GM12878 (cell line): ENCODE results near the gene BTBD6. TPM values are rescaled to one million over a fixed set of nuclear protein-coding genes. Genes with fewer than 3 reads are reported as not detected.

Experiments used
- ATAC-seq: fragments of 200-7000 bp; cut with Tn5 transposase; 3 replicates; pipeline ENCODE4 v1.9.1; 2020; ENCODE audit warnings: mild to moderate bottlenecking, moderate library complexity
- BruUV-seq: library from RNA; stranded (reverse); fragments of 400-500 nt; replicated peaks from 2 replicates; lab custom pipeline; 2021; lab: Mats Ljungman, UMichigan
- CTCF ChIA-PET: fragments of 300-600 bp; sonication (Branson Sonifier 250); formaldehyde crosslinking; extraction: SDS; loops from one replicate; lab custom pipeline; 2021; ENCODE audit warnings: inconsistent platforms; lab: Yijun Ruan, JAX
- POLR2A ChIA-PET: fragments of 350-600 bp; formaldehyde crosslinking; extraction: SDS; loops from one replicate; lab custom pipeline; 2021; ENCODE audit warnings: inconsistent platforms; lab: Charles Lee
- RAD21 ChIA-PET: fragments of 300-600 bp; sonication (Branson Sonifier 250); formaldehyde crosslinking; loops from one replicate; lab custom pipeline; 2023; ENCODE audit warnings: antibody characterized with exemption; ENCODE audit not compliant: unreplicated experiment; lab: Charles Lee
- SMC1A ChIA-PET: fragments of 300-600 bp; sonication (Branson Sonifier 250); formaldehyde crosslinking; loops from one replicate; lab custom pipeline; 2023; ENCODE audit not compliant: unreplicated experiment, uncharacterized antibody; lab: Charles Lee
- DNase-seq: peaks from one replicate; pipeline ENCODE4 v3.0.0-alpha.2; 2011; ENCODE audit warnings: low read depth, low spot score
- FAIRE-seq: peaks from 3 replicates; lab custom pipeline; 2011; peaks lifted over from hg19 to GRCh38; lab: Jason Lieb, UNC
- H2AFZ ChIP-seq: 2 replicates; pipeline ENCODE4 v1.6.0; 2011; ENCODE audit warnings: low read depth, low read length, control low read depth; ENCODE audit not compliant: control insufficient read depth
- H3K27ac ChIP-seq: 2 replicates; pipeline ENCODE4 v1.5.1; 2011; ENCODE audit warnings: control low read depth; ENCODE audit not compliant: control insufficient read depth, insufficient read depth
- H3K27me3 ChIP-seq, 2 experiments: replicated peaks in 1 of 2; 2 replicates each; pipeline versions ENCODE4 v1.6.0 to v1.6.1; 2011; ENCODE audit warnings: low read length in 1 of 2; ENCODE audit not compliant: control insufficient read depth in 2 of 2, insufficient read depth in 2 of 2
- H3K36me3 ChIP-seq, 2 experiments: 2 replicates each; pipeline ENCODE4 v1.5.1; 2011; ENCODE audit warnings: low read length in 1 of 2; ENCODE audit not compliant: control insufficient read depth in 2 of 2, insufficient read depth in 2 of 2
- H3K4me1 ChIP-seq: 2 replicates; pipeline ENCODE4 v1.6.1; 2011; ENCODE audit warnings: mild to moderate bottlenecking, low read length, moderate library complexity, mixed read lengths; ENCODE audit not compliant: control insufficient read depth, insufficient read depth
- H3K4me2 ChIP-seq: 2 replicates; pipeline ENCODE4 v1.6.0; 2011; ENCODE audit warnings: control low read depth; ENCODE audit not compliant: control insufficient read depth, insufficient read depth
- H3K4me3 ChIP-seq: fragments of 200-600 bp; sonication (generic); 2 replicates; pipeline ENCODE4 v1.5.1; 2016
- H3K79me2 ChIP-seq: 2 replicates; pipeline ENCODE4 v1.6.0; 2011; ENCODE audit warnings: low read length; ENCODE audit not compliant: control insufficient read depth, insufficient read depth
- H3K9ac ChIP-seq: 2 replicates; pipeline ENCODE4 v1.8.0; 2011; ENCODE audit warnings: low read length, control low read depth, mixed read lengths; ENCODE audit not compliant: control insufficient read depth, insufficient read depth
- H3K9me3 ChIP-seq: replicated peaks from 3 replicates; pipeline ENCODE4 v1.5.1; 2011; ENCODE audit warnings: mild to moderate bottlenecking, low read length; ENCODE audit not compliant: control insufficient read depth, insufficient read depth
- H4K20me1 ChIP-seq: 2 replicates; pipeline ENCODE4 v1.6.0; 2011; ENCODE audit not compliant: control insufficient read depth, insufficient read depth
- BCL11A ChIP-seq: IDR thresholded peaks from 2 replicates; pipeline ENCODE4 v1.6.1; 2011; ENCODE audit warnings: low read depth, low read length
- DPF2 ChIP-seq: fragments of 450-650 bp; IDR thresholded peaks from 2 replicates; pipeline ENCODE4 v1.6.1; 2017; ENCODE audit warnings: mild to moderate bottlenecking
- EGR1 ChIP-seq, 2 experiments: IDR thresholded peaks; 1 replicate in 1 of 2; 2 replicates in 1 of 2; pipeline ENCODE4 v1.6.1; 2011 to 2012; ENCODE audit warnings: low read depth in 2 of 2, low read length in 2 of 2, borderline replicate concordance in 1 of 2, mild to moderate bottlenecking in 1 of 2, moderate library complexity in 1 of 2
- ESRRA ChIP-seq: IDR thresholded peaks from 2 replicates; pipeline ENCODE4 v1.6.1; 2012; ENCODE audit warnings: mild to moderate bottlenecking, low read length, improper control_type of control experiment
- IKZF1 ChIP-seq: fragments of 450-650 bp; conservative IDR thresholded peaks from 2 replicates; pipeline ENCODE4 v1.6.1; 2017; ENCODE audit warnings: antibody characterized with exemption, mild to moderate bottlenecking
- IKZF2 ChIP-seq, 2 experiments: fragments of 450-650 bp; IDR thresholded peaks; 2 replicates each; pipeline ENCODE4 v1.6.1; 2017; ENCODE audit warnings: mild to moderate bottlenecking in 2 of 2, moderate library complexity in 2 of 2
- MEF2B ChIP-seq: fragments of 450-650 bp; IDR thresholded peaks from 2 replicates; pipeline ENCODE4 v1.6.1; 2018; ENCODE audit warnings: mild to moderate bottlenecking, moderate library complexity; ENCODE audit not compliant: partially characterized antibody, poor library complexity, severe bottlenecking
- SIX5 ChIP-seq: IDR thresholded peaks from 2 replicates; pipeline ENCODE4 v1.6.1; 2011; ENCODE audit warnings: mild to moderate bottlenecking, low read depth, low read length, moderate library complexity; ENCODE audit not compliant: severe bottlenecking
- TCF12 ChIP-seq: IDR thresholded peaks from 2 replicates; pipeline ENCODE4 v1.6.1; 2011; ENCODE audit warnings: low read depth, mild to moderate bottlenecking, low read length
- TCF3 ChIP-seq: IDR thresholded peaks from 2 replicates; pipeline ENCODE4 v1.6.1; 2012; ENCODE audit warnings: low read depth, mild to moderate bottlenecking, low read length, borderline replicate concordance; ENCODE audit not compliant: insufficient read depth
- ZNF24 ChIP-seq: fragments of 450-650 bp; IDR thresholded peaks from 2 replicates; pipeline ENCODE4 v1.6.1; 2017; ENCODE audit warnings: antibody characterized with exemption, mild to moderate bottlenecking
- ZNF592 ChIP-seq: fragments of 450-650 bp; IDR thresholded peaks from 2 replicates; pipeline ENCODE4 v1.6.1; 2017; ENCODE audit warnings: mild to moderate bottlenecking, moderate library complexity
- ZSCAN29 ChIP-seq: fragments of 450-650 bp; IDR thresholded peaks from 2 replicates; pipeline ENCODE4 v1.6.1; 2017; ENCODE audit warnings: mild to moderate bottlenecking, moderate library complexity
- WGBS: methylation state at CpG from one replicate; pipeline ENCODE4 v1.1.6; 2016; ENCODE audit warnings: low lambda C conversion rate; ENCODE audit not compliant: insufficient replicate concordance, insufficient coverage; ENCODE audit errors: missing lambda C conversion rate; 5-methylcytosine and 5-hydroxymethylcytosine counted together
- in situ Hi-C: fragments of 300-500 bp; cut with MboI; formaldehyde crosslinking; loops from 9 replicates; pipeline ENCODE4 v1.14.3; 2018; ENCODE audit warnings: mixed read lengths
- intact Hi-C: fragments of 100-400 bp; cut with micrococcal nuclease; formaldehyde crosslinking; loops from one replicate; pipeline ENCODE4 v1.14.2; 2022; ENCODE audit not compliant: unreplicated experiment
- polyA plus RNA-seq, 11 experiments: library from polyadenylated mRNA; depleted of rRNA in 4 of 11; unstranded in 6 of 11; stranded (reverse) in 5 of 11; fragments of >200 nt; fragmentation: Nextera tagmentation in 4 of 11; fragmentation: Illumina TruSeq in 1 of 11; extraction: Ambion mirVana in 4 of 11; extraction: Trizol in 1 of 11; gene quantifications; 1 replicate in 1 of 11; 2 replicates in 10 of 11; pipeline versions ENCODE4 v1.2.1 to v1.2.3, GENCODE V29; 2011 to 2016; ENCODE audit warnings: inconsistent platforms in 2 of 11, missing spikeins in 2 of 11, low read depth in 1 of 11
- total RNA-seq, 4 experiments: library from RNA; depleted of rRNA in 3 of 4; stranded (reverse); fragments of >200 nt in 3 of 4; fragmentation: Illumina TruSeq in 1 of 4; extraction: Trizol in 1 of 4; gene quantifications; 2 replicates each; pipeline versions ENCODE4 v1.2.1 to v1.2.3, GENCODE V29; 2013 to 2021
- TF ChIP-seq, protein P1 (sequence below): fragments of 450-650 bp; IDR thresholded peaks from 2 replicates; pipeline ENCODE4 v1.6.1; 2017; ENCODE audit warnings: mild to moderate bottlenecking, moderate library complexity
- TF ChIP-seq, protein P2 (sequence below): IDR thresholded peaks from 2 replicates; pipeline ENCODE4 v1.6.1; 2011; ENCODE audit warnings: mild to moderate bottlenecking, low read depth, low read length, moderate library complexity; ENCODE audit not compliant: insufficient replicate concordance

BTBD6 gene
- total and polyA plus RNA-seq, 10 of the 15 experiments (the other 5 are each of a cell fraction or from before 2014, with no cell fraction given), result 1.4 to 36.5 (median 15.8) TPM

GRCh38 chr14:105229099-105229655 is 19.2 kb upstream of the BTBD6 start:
- DNase-seq (no peak), ATAC-seq (no peak), FAIRE-seq (no peak)
- no TSS peak for BruUV-seq
- WGBS, result 90% methylated on average over 17 of the region's 18 CpGs
- H3K27ac ChIP-seq, result no peak overlapping the region
- ChIA-PET SMC1A (no interaction called here), CTCF (no interaction called here), RAD21 (no interaction called here), POLR2A (no interaction called here)
- no peaks in the 10 kb centered on the region for H3K79me2 ChIP-seq
- H3K4me1 ChIP-seq, result no peaks in the 10 kb centered on the region
- H3K4me3 ChIP-seq, result no peak overlapping the region
- in situ Hi-C loops (no loop called here), intact Hi-C loops (no loop called here)
- no peak overlapping the region for H2AFZ ChIP-seq
- H3K4me2 ChIP-seq, result no peak overlapping the region
- H3K36me3 ChIP-seq, result peaks cover 3 to 9% of the 10 kb centered on the region in 2 experiments; a peak in 3 of 4 replicates
- no peaks in the 10 kb centered on the region for H3K9me3 ChIP-seq
- no peaks in the 10 kb centered on the region for H3K27me3 ChIP-seq
- H4K20me1 ChIP-seq, result no peaks in the 10 kb centered on the region
- no peak overlapping the region for H3K9ac ChIP-seq
- TF ChIP-seq IKZF1 (no peak), TCF3 (no peak), DPF2 (no peak), SIX5 (no peak), IKZF2 (IDR thresholded peaks at IDR 0.05) (no peak), ZNF592 (no peak), ZNF24 (no peak), BCL11A (no peak), EGR1 (IDR thresholded peaks at IDR 0.05; ENCODE audit: borderline replicate concordance in 1 of 2, low read depth in 2 of 2, low read length in 2 of 2) (no peak), TCF12 (no peak), ESRRA (no peak), ZSCAN29 (no peak), MEF2B (no peak)
- TF ChIP-seq, protein P1, sequence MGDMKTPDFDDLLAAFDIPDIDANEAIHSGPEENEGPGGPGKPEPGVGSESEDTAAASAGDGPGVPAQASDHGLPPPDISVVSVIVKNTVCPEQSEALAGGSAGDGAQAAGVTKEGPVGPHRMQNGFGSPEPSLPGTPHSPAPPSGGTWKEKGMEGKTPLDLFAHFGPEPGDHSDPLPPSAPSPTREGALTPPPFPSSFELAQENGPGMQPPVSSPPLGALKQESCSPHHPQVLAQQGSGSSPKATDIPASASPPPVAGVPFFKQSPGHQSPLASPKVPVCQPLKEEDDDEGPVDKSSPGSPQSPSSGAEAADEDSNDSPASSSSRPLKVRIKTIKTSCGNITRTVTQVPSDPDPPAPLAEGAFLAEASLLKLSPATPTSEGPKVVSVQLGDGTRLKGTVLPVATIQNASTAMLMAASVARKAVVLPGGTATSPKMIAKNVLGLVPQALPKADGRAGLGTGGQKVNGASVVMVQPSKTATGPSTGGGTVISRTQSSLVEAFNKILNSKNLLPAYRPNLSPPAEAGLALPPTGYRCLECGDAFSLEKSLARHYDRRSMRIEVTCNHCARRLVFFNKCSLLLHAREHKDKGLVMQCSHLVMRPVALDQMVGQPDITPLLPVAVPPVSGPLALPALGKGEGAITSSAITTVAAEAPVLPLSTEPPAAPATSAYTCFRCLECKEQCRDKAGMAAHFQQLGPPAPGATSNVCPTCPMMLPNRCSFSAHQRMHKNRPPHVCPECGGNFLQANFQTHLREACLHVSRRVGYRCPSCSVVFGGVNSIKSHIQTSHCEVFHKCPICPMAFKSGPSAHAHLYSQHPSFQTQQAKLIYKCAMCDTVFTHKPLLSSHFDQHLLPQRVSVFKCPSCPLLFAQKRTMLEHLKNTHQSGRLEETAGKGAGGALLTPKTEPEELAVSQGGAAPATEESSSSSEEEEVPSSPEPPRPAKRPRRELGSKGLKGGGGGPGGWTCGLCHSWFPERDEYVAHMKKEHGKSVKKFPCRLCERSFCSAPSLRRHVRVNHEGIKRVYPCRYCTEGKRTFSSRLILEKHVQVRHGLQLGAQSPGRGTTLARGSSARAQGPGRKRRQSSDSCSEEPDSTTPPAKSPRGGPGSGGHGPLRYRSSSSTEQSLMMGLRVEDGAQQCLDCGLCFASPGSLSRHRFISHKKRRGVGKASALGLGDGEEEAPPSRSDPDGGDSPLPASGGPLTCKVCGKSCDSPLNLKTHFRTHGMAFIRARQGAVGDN, result no peak
- TF ChIP-seq, protein P2, sequence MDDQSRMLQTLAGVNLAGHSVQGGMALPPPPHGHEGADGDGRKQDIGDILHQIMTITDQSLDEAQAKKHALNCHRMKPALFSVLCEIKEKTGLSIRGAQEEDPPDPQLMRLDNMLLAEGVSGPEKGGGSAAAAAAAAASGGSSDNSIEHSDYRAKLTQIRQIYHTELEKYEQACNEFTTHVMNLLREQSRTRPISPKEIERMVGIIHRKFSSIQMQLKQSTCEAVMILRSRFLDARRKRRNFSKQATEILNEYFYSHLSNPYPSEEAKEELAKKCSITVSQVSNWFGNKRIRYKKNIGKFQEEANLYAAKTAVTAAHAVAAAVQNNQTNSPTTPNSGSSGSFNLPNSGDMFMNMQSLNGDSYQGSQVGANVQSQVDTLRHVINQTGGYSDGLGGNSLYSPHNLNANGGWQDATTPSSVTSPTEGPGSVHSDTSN, result no peak
